M059J (cell line): ENCODE results near the gene NF2. TPM values are rescaled to one million over a fixed set of nuclear protein-coding genes. Genes with fewer than 3 reads are reported as not detected.

Source experiments
- DNase-seq: peaks from one replicate; pipeline ENCODE4 v3.0.0-alpha.2; 2012; ENCODE audit warnings: low read depth
- total RNA-seq: library from RNA; depleted of rRNA; stranded (reverse); fragments of >200 nt; shearing (Covaris generic); gene quantifications from 2 replicates; pipeline ENCODE4 v1.2.3, GENCODE V29; 2014; rRNA removed

The NF2 gene
- total RNA-seq, 1 experiment from 2014 or later = 86.0 TPM

DNA sequence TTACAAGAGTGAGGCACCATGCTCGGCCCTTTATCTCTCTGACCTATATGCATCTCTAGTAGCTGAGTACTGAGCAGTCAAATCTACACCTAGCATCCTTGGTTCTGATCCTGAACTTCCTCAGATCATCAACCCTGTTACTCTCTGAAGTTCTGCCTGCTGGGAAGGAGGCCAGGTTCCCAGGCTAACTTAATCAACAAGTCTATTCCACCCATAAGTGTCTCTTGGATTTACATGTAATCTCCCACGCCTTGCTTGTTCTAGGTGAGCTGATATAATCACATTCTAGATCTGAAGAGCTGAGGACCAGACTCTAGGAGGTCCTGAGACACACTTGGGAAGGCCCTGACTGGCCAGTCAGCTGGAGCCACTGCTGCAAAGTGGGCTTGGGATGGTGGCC lies 138.5 kb downstream of the NF2 start:
- DNase-seq = no peak

DNA sequence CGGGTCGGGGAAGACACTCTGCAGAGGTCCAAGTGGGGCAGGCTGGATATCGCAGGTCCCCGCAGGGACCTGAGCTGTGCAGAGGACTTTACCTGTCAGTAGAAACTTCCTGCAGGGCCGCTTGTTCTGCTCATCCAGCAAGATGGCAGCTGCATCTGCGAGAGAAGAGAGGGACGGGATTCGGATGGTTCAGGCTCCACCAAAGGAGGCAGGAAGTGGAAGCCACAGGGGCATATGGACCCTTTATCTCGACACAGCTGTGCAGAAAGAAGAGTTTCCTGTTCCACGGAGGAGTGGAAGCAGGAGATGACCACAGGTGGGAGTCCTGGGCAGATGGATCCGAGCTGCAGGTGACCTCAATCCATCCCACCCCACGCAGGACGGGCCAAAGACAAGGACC lies 138.9 kb downstream of the NF2 start:
- DNase-seq = no peak

DNA sequence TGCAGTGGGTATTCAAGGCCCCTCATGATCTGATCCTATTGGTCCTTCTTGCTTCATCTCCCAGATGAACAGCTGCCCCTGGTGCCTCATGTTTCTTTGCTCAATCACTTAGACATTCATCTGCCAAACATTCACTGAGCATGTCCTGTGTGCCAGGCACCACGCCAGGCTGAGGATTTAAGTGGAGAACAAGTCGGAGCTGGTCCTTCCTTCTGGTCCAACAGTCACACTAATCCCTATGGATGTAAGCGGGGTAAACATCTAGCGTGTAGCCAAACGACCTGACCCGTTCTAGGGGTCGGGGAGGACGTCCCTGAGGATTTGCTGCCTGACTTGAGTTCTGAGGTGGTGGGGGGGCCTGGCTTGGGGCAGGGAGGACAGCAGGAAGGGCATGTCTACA lies 141.5 kb downstream of the NF2 start:
- no peak for DNase-seq

DNA sequence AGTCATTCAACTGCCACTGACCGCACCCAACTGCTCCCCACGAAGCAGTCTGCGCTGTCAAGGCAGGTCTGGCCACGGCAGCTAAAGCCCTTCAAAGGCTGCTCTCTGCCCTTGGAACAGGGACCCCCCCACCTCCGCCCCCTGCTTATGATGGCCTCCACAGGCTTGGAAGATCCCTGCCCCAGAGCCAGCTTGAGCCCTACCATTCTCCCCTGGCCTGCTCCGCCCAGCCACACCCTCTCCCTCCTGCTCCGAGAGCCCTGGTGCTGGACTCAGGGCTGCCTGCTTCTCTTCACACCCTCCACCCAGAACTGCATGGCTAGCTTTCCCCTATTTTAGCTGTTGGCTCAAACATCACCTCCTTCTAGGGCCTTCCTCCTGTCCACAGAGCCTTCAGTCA lies 144.4 kb downstream of the NF2 start:
- no peak for DNase-seq

Other genes starting within 250 kb of the NF2 start
- gene AP1B1, start 215.1 kb upstream of the NF2 start, total RNA-seq = 33.8 and 65.6 TPM in 2 replicates
- not detected in 2 replicates for gene RFPL1, start 165.1 kb upstream of the NF2 start, total RNA-seq
- gene NEFH, start 123.4 kb upstream of the NF2 start, total RNA-seq = not detected in 2 replicates
- gene THOC5, start 49.9 kb upstream of the NF2 start, total RNA-seq = 22.3 and 30.5 TPM in 2 replicates
- 67.4 and 71.3 TPM in 2 replicates for gene NIPSNAP1, start 22.5 kb upstream of the NF2 start, total RNA-seq
- gene CABP7, start 116.4 kb downstream of the NF2 start, total RNA-seq = 0.52 and 1.7 TPM in 2 replicates
- gene ZMAT5, start 163.4 kb downstream of the NF2 start, total RNA-seq = 19.4 and 27.5 TPM in 2 replicates
- gene UQCR10, start 163.7 kb downstream of the NF2 start, total RNA-seq = 126 and 140 TPM in 2 replicates
- gene ASCC2, start 234.6 kb downstream of the NF2 start, total RNA-seq = 14.8 and 28.7 TPM in 2 replicates